Testis (tissue), 3 donors: ENCODE measurements around the gene CILP2. TPM values are rescaled to one million over a fixed set of nuclear protein-coding genes. Genes with fewer than 3 reads are reported as not detected.

Experiments used
- DNase-seq: peaks from one replicate; pipeline ENCODE4 v3.0.0-alpha.2; 2019
- H3K27ac ChIP-seq, 2 donors: fragments of 200-600 bp; sonication (generic); one replicate each; pipeline ENCODE4 v1.5.1; 2019
- H3K27me3 ChIP-seq: fragments of 200-600 bp; sonication (generic); one replicate; pipeline ENCODE4 v1.5.1; 2019
- H3K36me3 ChIP-seq: fragments of 200-600 bp; sonication (generic); one replicate; pipeline ENCODE4 v1.5.1; 2017; ENCODE audit warnings: low read depth; ENCODE audit errors: missing control alignments
- H3K4me1 ChIP-seq: fragments of 200-600 bp; sonication (generic); one replicate; pipeline ENCODE4 v1.5.1; 2019
- H3K4me3 ChIP-seq, 2 donors: fragments of 200-600 bp; sonication (generic); one replicate each; pipeline ENCODE4 v1.5.1; 2017 to 2019
- H3K9me3 ChIP-seq: fragments of 200-600 bp; sonication (generic); one replicate; pipeline ENCODE4 v1.5.1; 2017
- CTCF ChIP-seq, 3 experiments: fragments of 450-650 bp in 2 of 3; fragments of 200-600 bp in 1 of 3; sonication (generic) in 1 of 3; IDR thresholded peaks; one replicate each; pipeline ENCODE4 v1.5.1; 2016 to 2019; ENCODE audit warnings: antibody characterized with exemption in 3 of 3, mild to moderate bottlenecking in 2 of 3, moderate library complexity in 1 of 3
- POLR2A ChIP-seq: fragments of 450-650 bp; IDR thresholded peaks from one replicate; pipeline ENCODE4 v1.6.1; 2017; ENCODE audit warnings: antibody characterized with exemption, mild to moderate bottlenecking, moderate library complexity
- WGBS, 2 donors: methylation state at CpG; one replicate each; pipeline ENCODE4 v1.1.5; 2018; 5-methylcytosine and 5-hydroxymethylcytosine counted together
- intact Hi-C: fragments of 100-400 bp; cut with DNase I; formaldehyde crosslinking; loops from one replicate; pipeline ENCODE4 v1.15.1; 2023; ENCODE audit warnings: low total_unique reads
- polyA plus RNA-seq: library from polyadenylated mRNA; stranded (reverse); fragments of 350-450 nt; fragmentation: Illumina TruSeq; extraction: RNeasy Lipid Tissue Mini Kit (QIAGEN cat#74804); gene quantifications from one replicate; pipeline ENCODE4 v1.2.3, GENCODE V29; 2014; ENCODE audit warnings: low read depth, low replicate concordance; ENCODE audit not compliant: insufficient read depth
- total RNA-seq, 2 donors: library from RNA; depleted of rRNA; stranded (reverse); fragments of >200 nt; gene quantifications; one replicate each; pipeline ENCODE4 v1.2.3, GENCODE V29; 2016

Gene CILP2
- total and polyA plus RNA-seq, 3 donors from 2014 or later: 5.6 to 10.0 (median 9.5) TPM

- no peak overlapping the region for H3K27ac ChIP-seq
- H3K4me1 ChIP-seq: no peaks in the 10 kb centered on the region
- intact Hi-C loops: no loop called here
- no peaks in the 10 kb centered on the region for H3K9me3 ChIP-seq
- no peak for TF ChIP-seq CTCF (IDR thresholded peaks at IDR 0.05)
- no peak for TF ChIP-seq POLR2A
- no peak for DNase-seq
- 94 to 99% methylated on average over 4 of the region's 4 CpGs for WGBS, 2 donors
- H3K36me3 ChIP-seq: no peaks in the 10 kb centered on the region
- H3K4me3 ChIP-seq: no peak overlapping the region
- no peaks in the 10 kb centered on the region for H3K27me3 ChIP-seq
Observed at GRCh38 chr19:19594381-19594780, 56.3 kb downstream of the CILP2 start.

- Histone ChIP-seq H3K4me1 (no peaks in the 10 kb centered on the region), H3K4me3 (no peak overlapping the region), H3K36me3 (no peaks in the 10 kb centered on the region), H3K27me3 (no peaks in the 10 kb centered on the region), H3K27ac (no peak overlapping the region), H3K9me3 (no peaks in the 10 kb centered on the region)
- 82 to 86% methylated on average over 8 of the region's 8 CpGs for WGBS, 2 donors
- intact Hi-C loops: no loop called here
- no peak for DNase-seq
- TF ChIP-seq CTCF (IDR thresholded peaks at IDR 0.05) (no peak), POLR2A (no peak)
Observed at GRCh38 chr19:19595171-19595701, 57.2 kb downstream of the CILP2 start.

Other genes starting within 250 kb of the CILP2 start
- gene SUGP1, start 217.8 kb upstream of the CILP2 start, total RNA-seq: 10 to 100 TPM; 87.4 to 98.8 TPM
- gene SUGP1, start 217.8 kb upstream of the CILP2 start, polyA plus RNA-seq: 89.8 TPM
- 100 to 1,000 TPM; 143 to 151 TPM for gene MAU2, start 217.4 kb upstream of the CILP2 start, total RNA-seq
- gene MAU2, start 217.4 kb upstream of the CILP2 start, polyA plus RNA-seq: 77.2 TPM
- 100 to 1,000 TPM; 163 to 197 TPM for gene GATAD2A, start 132.6 kb upstream of the CILP2 start, total RNA-seq
- 109 TPM for gene GATAD2A, start 132.6 kb upstream of the CILP2 start, polyA plus RNA-seq
- gene TSSK6, start 22.7 kb upstream of the CILP2 start, total RNA-seq: 100 to 1,000 TPM; 117 to 722 TPM
- gene TSSK6, start 22.7 kb upstream of the CILP2 start, polyA plus RNA-seq: 125 TPM
- 100 to 1,000 TPM; 210 to 283 TPM for gene NDUFA13, start 22.0 kb upstream of the CILP2 start, total RNA-seq
- 260 TPM for gene NDUFA13, start 22.0 kb upstream of the CILP2 start, polyA plus RNA-seq
- gene YJEFN3, start 9.4 kb upstream of the CILP2 start, total RNA-seq: 10 to 100 TPM; 29.3 to 49.1 TPM
- 24.2 TPM for gene YJEFN3, start 9.4 kb upstream of the CILP2 start, polyA plus RNA-seq
- gene PBX4, start 80.4 kb downstream of the CILP2 start, total RNA-seq: 10 to 100 TPM; 16.2 to 28.3 TPM
- 18.0 TPM for gene PBX4, start 80.4 kb downstream of the CILP2 start, polyA plus RNA-seq
- gene LPAR2, start 90.0 kb downstream of the CILP2 start, total RNA-seq: 100 to 1,000 TPM; 181 to 224 TPM
- 73.9 TPM for gene LPAR2, start 90.0 kb downstream of the CILP2 start, polyA plus RNA-seq
- gene GMIP, start 105.4 kb downstream of the CILP2 start, total RNA-seq: 10 to 100 TPM; 13.4 to 15.2 TPM
- gene GMIP, start 105.4 kb downstream of the CILP2 start, polyA plus RNA-seq: 8.8 TPM
- gene ATP13A1, start 125.4 kb downstream of the CILP2 start, total RNA-seq: 100 to 1,000 TPM; 292 to 360 TPM
- 64.1 TPM for gene ATP13A1, start 125.4 kb downstream of the CILP2 start, polyA plus RNA-seq
- 10 to 100 TPM in 1 of 2 donors, 1 to 10 TPM in 1; 9.2 to 12.0 TPM for gene ZNF101, start 130.6 kb downstream of the CILP2 start, total RNA-seq
- gene ZNF101, start 130.6 kb downstream of the CILP2 start, polyA plus RNA-seq: 15.6 TPM
- 10 to 100 TPM; 10.7 to 12.1 TPM for gene ZNF14, start 194.8 kb downstream of the CILP2 start, total RNA-seq
- 3.0 TPM for gene ZNF14, start 194.8 kb downstream of the CILP2 start, polyA plus RNA-seq